Measurements from ENCODE around the gene APBA1.

The APBA1 gene

GRCh38 chr9:69444791-69445190, 227.4 kb downstream of the APBA1 start:
- Histone ChIP-seq H3K27me3 (ENCODE audit: insufficient read depth, poor library complexity, severe bottlenecking) (no peaks in the 10 kb centered on the region), H3K27ac (replicated peaks) (no peak overlapping the region), H3K4me3 (replicated peaks; ENCODE audit: insufficient read depth, low read length) (no peak overlapping the region)
- TF ChIP-seq CTCF (IDR thresholded peaks at IDR 0.05; ENCODE audit: insufficient read depth, low read length): no peak
- TF ChIP-seq, protein P1, sequence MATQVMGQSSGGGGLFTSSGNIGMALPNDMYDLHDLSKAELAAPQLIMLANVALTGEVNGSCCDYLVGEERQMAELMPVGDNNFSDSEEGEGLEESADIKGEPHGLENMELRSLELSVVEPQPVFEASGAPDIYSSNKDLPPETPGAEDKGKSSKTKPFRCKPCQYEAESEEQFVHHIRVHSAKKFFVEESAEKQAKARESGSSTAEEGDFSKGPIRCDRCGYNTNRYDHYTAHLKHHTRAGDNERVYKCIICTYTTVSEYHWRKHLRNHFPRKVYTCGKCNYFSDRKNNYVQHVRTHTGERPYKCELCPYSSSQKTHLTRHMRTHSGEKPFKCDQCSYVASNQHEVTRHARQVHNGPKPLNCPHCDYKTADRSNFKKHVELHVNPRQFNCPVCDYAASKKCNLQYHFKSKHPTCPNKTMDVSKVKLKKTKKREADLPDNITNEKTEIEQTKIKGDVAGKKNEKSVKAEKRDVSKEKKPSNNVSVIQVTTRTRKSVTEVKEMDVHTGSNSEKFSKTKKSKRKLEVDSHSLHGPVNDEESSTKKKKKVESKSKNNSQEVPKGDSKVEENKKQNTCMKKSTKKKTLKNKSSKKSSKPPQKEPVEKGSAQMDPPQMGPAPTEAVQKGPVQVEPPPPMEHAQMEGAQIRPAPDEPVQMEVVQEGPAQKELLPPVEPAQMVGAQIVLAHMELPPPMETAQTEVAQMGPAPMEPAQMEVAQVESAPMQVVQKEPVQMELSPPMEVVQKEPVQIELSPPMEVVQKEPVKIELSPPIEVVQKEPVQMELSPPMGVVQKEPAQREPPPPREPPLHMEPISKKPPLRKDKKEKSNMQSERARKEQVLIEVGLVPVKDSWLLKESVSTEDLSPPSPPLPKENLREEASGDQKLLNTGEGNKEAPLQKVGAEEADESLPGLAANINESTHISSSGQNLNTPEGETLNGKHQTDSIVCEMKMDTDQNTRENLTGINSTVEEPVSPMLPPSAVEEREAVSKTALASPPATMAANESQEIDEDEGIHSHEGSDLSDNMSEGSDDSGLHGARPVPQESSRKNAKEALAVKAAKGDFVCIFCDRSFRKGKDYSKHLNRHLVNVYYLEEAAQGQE (IDR thresholded peaks at IDR 0.05; ENCODE audit: insufficient replicate concordance, low read depth): no peak
- no peak for TF ChIP-seq POLR2AphosphoS5 (IDR thresholded peaks at IDR 0.05; ENCODE audit: low read depth)
- TF ChIP-seq GABPA (IDR thresholded peaks at IDR 0.05; ENCODE audit: low read depth): no peak
- TF ChIP-seq SPI1 (IDR thresholded peaks at IDR 0.05; ENCODE audit: borderline replicate concordance, low read depth): no peak
- no peak for DNase-seq (ENCODE audit: low read depth in 1 of 2, low spot score in 1 of 2)

- DNase-seq (ENCODE audit: low read depth in 1 of 2, low spot score in 1 of 2): no peak
- TF ChIP-seq CTCF (IDR thresholded peaks at IDR 0.05; ENCODE audit: insufficient read depth, low read length) (no peak), GABPA (IDR thresholded peaks at IDR 0.05; ENCODE audit: low read depth) (no peak), SPI1 (IDR thresholded peaks at IDR 0.05; ENCODE audit: borderline replicate concordance, low read depth) (no peak), POLR2AphosphoS5 (IDR thresholded peaks at IDR 0.05; ENCODE audit: low read depth) (no peak)
- TF ChIP-seq, protein P1 (IDR thresholded peaks at IDR 0.05; ENCODE audit: insufficient replicate concordance, low read depth): no peak
- Histone ChIP-seq H3K27ac (replicated peaks) (no peak overlapping the region), H3K4me3 (replicated peaks; ENCODE audit: insufficient read depth, low read length) (no peak overlapping the region), H3K27me3 (ENCODE audit: insufficient read depth, poor library complexity, severe bottlenecking) (no peaks in the 10 kb centered on the region)
These were observed 228.2 kb downstream of the APBA1 start for GRCh38 chr9:69444021-69444420.

DNA sequence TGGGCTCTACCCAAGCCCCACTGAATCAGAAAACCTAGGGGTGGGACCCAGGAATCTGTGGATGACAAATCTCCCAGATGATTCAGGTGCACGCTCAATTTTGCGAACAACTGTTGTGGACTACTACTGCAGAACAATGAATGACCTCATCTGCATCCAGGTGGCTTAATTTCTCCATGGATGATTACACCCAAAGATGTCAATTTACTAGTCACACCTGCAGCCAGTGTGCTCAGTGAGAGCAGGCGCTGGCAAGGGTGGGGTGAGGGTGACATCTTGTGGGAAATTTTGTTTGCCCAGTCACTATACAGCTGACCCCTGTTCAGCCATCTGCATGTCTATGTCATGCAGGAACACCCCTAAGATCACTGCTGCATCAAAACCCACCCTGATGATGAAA, 229.0 kb downstream of the APBA1 start:
- H3K27ac ChIP-seq (replicated peaks): no peak overlapping the region
- TF ChIP-seq GABPA (IDR thresholded peaks at IDR 0.05; ENCODE audit: low read depth) (no peak), SPI1 (IDR thresholded peaks at IDR 0.05; ENCODE audit: borderline replicate concordance, low read depth) (no peak), CTCF (IDR thresholded peaks at IDR 0.05; ENCODE audit: insufficient read depth, low read length) (no peak)
- TF ChIP-seq, protein P1 (IDR thresholded peaks at IDR 0.05; ENCODE audit: insufficient replicate concordance, low read depth): no peak

More for the DNA sequence above, 229.0 kb downstream of the APBA1 start:
- Histone ChIP-seq H3K27me3 (ENCODE audit: insufficient read depth, poor library complexity, severe bottlenecking) (no peaks in the 10 kb centered on the region), H3K4me3 (replicated peaks; ENCODE audit: insufficient read depth, low read length) (no peak overlapping the region)
- no peak for DNase-seq (ENCODE audit: low read depth in 1 of 2, low spot score in 1 of 2)
